ENCODE data around the gene DBI.
"Not testable (repeated sequence)": the region's sequence is repeated elsewhere in the genome, so short reads cannot be mapped to it uniquely, and the experiment has no call there.

- TF ChIP-seq EZH2 (IDR thresholded peaks at IDR 0.05; ENCODE audit: low read depth): not testable (repeated sequence)
- TF ChIP-seq, protein P1, sequence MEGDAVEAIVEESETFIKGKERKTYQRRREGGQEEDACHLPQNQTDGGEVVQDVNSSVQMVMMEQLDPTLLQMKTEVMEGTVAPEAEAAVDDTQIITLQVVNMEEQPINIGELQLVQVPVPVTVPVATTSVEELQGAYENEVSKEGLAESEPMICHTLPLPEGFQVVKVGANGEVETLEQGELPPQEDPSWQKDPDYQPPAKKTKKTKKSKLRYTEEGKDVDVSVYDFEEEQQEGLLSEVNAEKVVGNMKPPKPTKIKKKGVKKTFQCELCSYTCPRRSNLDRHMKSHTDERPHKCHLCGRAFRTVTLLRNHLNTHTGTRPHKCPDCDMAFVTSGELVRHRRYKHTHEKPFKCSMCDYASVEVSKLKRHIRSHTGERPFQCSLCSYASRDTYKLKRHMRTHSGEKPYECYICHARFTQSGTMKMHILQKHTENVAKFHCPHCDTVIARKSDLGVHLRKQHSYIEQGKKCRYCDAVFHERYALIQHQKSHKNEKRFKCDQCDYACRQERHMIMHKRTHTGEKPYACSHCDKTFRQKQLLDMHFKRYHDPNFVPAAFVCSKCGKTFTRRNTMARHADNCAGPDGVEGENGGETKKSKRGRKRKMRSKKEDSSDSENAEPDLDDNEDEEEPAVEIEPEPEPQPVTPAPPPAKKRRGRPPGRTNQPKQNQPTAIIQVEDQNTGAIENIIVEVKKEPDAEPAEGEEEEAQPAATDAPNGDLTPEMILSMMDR (conservative IDR thresholded peaks at IDR 0.05): not testable (repeated sequence)
Observed at GRCh38 chr2:119373907-119374745, 7.3 kb downstream of the DBI start.

All from PC-9 (cell line).